Stimulated activated CD8-positive, alpha-beta memory T cell treated with anti-CD3 and anti-CD28 coated beads, Interleukin-15, amount 100 ng/mL, for 1 hour (primary cell): ENCODE results near the gene ALPI.

Experiments used
- DNase-seq: peaks from one replicate; pipeline ENCODE4 v3.0.0-alpha.2; 2020; ENCODE audit warnings: low read depth

ALPI gene

DNA sequence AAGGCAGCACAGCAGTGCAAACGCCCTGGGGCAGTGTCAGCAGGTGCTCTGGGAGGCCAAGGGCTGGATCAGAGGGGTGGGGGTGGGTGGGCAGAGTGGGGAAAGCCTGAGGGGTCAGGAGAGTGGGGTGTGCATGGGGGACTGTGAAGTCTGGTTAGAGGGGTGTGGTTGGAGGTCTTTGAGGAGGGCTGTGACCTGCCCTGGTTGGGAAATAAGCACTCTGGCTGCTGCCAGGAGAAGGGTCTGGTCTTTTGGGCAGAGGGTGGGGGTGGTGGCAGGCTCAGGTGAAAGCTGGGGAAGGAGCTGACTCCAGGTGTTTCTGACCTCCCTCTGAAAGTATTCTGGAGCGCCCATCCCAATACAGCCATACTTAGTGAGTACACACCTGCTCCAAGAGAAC is 4.2 kb downstream of the ALPI start:
- no peak for DNase-seq

DNA sequence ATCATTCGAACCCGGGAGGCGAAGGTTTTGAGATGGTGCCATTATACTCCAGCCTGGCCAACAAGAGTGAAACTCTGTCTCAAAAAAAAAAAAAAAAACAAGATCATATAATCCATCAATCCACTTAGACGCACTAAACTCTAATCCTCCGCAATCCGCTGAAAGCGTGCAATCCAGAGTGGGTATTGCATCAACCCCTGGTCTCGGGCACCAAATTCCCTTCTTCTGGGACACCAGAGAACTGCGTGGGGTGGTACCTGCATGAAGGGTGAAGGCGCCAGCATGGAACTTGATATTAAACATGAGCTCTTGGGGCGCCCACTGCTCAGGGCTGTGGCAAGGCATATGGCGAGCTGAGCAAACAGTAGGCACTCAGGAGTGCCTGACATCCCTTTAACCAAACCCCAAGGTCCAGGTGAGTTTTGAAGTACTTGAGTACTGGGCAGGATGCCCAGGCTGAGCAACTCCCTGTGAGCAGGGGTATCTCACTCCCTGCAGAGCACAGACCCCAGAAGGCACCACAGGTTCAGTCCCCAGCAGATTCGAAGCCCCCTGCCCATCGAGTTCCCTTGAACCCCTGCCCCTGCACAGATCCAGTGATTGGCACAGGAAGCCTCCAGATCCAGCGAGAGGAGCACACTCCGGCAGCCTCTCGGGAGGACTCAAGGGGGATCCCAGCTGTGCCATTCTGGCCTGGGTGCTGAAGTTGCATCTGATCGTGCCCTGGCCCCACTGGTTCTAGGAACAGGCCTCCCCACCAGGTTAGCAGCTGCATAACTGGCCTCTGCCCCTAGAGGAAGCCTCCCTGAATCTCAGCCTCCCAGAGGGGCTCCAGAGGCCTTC is 8.0 kb downstream of the ALPI start:
- no peak for DNase-seq

DNA sequence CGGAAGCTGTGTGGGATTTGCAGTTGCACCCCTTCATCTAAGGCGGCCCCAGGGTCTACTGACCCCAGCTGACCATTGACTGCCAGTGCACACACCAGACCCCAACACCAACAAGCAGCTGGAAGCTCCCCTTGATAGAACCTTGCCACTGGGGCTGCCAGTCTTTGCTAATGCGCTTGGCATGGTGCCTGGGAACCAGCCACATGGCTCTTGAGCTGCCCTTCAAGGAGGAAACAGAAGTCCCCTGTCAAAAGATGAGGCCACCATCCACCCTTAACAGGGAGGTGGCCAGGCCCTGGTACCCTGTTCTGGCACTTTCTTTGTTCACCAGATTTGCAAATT is 8.6 kb downstream of the ALPI start:
- no peak for DNase-seq

DNA sequence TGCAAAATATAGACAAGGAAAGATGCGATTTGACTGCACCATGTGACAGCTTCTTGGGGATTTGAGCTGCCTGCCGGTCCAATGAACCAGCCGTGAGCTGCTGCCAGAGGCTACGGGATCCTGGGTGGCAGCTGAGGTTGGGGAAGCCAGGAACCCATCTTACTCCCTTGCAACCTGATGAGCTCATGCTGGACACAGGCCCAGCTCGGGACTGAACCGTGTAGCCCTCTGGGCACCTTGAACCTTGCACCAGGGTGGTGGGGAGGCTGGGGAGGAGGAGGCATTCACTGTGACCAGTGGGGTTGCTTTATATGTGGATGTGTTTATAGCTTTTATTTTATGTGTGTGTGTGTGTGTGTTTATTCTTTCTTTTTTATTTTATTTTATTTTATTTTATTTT is 9.1 kb downstream of the ALPI start:
- no peak for DNase-seq

DNA sequence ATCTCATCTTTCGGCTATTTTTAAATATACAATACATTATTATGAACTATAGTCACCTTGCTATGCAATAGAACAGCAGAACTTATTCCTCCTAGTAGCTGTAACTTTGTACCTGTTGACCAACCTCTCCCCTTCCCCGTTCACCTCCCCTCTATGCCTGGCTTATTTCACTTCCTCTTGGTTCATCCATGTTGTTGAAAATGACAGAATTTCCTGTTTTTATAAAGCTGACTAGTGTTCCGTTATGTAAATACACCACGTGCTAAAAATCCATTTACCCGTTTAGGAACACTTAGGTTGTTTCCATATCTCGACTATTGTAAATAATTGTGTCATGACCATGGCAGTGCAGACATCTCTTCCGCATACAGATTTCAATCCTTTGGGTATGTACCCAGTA is 10.3 kb downstream of the ALPI start:
- DNase-seq: no peak

DNA sequence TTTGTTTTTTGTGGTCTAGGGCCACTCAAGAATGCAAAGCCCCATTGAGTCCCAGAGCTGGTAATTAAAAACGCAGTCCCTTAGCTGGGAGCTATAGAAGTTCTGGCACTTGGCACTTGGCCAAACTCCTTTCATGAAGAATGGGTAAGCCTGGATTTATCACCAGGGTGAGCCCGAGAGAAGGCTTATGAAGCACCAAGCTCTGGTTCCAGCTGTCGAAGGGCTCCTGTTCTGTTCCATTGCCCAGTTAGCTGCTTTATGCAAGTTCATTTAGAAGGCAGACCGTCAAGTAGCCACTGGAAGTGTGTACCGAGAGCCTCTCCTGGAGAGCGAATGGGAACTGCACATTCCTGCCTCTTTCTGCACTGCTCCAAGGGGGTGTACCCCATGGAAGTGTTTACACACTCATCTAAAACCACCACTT is 17.5 kb downstream of the ALPI start:
- DNase-seq: no peak

DNA sequence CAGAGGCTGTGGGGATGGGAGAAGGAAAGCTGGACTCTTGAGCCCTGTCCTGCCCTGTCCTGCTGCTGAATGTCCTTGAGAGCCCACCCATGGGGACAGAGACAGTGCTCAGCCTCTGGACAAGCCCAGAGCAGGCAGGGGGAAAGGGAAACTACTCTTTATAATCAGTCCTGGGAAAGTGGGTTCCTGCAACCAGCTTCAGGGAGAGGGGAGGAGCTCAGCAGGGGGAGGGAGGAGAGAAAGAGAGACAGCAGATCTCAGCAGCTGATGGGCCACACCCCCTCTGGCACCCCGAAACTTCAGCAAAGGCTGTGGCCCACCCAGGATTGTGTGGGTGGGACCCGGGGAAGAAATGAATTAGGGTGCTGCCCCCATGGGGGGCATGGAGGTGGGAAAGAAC is 20.1 kb downstream of the ALPI start:
- no peak for DNase-seq

DNA sequence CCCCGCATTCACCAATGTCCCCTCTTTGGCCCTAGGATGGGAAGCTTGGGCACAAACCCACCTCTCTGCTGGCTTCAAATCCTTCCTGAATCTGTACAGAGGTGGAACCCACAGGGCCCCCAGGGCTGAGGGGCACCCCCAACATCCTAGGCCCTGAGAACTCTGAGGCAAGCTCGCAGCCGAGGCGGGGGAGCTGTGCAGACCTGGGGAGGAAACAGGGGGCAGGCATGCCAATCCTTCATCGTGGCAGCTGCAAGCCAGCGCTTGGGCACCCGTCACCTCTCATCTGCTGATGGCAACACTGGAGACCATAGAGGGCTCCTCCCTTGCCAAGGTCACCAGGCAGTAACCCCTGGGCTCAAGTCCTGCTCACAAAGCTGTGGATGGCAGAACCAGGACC is 20.8 kb downstream of the ALPI start:
- no peak for DNase-seq

DNA sequence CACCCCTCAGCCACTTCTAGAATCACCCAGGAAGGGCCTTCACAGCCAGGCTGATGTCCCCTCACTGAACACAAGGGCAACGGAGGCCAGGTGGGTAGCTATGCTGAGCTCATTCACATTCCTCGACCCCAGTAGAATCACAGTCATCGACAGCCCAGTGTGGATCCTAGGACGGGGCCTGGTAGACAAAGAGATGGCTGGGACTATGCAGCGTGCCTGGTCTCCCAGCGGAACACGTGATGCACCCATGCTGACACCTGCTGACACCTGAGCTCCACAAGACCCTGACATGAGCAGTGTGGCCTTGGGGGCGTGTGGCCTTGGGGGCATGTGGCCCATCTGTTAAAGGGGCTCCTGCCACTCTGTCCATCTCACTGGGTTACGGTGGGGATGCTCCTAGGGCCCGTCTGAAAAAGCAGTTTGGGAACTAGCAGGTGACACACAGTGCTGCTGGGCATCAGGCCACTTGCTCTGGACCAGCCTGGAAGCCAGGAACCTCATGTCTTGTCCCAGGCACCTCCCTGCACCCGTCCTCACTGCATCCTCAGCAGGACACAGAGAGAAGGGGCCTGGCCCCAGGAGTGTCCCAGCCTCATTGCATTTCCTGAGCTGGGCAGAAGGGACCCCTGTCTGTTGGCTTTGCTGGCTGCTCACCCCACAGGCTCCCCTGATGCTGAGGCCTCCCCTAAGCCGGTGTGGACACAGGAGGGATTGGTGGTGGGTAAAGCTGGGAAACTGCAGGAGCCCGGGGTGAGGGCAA is 22.0 kb downstream of the ALPI start:
- no peak for DNase-seq

DNA sequence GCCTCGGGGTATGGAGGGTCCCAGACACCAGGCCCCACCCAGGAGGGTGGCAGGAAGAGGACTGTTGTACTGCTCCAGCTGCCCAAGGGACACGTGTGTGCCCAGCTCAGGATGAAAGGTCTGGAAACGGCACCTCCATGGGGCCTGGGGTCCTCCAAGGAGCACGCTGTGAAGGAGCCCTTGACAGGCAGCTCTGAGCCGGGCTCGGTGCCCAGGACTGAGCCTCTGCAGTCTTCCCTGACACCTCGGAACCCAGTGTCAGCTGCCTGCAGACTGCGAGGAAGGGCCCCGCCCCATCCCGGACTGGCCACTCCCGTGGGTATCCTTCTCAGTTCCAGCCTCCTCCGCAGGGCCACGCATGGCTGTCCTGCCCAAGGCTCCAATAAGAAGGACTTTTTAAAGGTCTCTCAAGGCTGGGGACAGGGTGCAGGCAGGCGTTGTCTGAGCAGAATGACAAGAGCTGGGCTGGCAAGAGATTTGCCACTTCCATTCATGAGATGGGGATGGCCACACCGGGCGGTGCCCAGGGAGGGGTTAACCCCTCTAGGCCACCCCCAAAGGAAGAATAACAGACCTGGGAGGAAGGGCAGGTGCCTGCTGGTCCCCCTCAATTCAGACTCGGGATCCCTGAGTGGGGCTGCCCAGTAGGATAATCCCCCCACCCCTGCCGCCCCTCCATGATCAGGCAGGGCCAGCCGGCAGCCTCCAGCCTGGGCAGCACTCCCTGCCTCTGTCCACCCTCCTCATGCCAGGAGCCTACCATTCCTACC is 22.8 kb downstream of the ALPI start:
- no peak for DNase-seq

DNA sequence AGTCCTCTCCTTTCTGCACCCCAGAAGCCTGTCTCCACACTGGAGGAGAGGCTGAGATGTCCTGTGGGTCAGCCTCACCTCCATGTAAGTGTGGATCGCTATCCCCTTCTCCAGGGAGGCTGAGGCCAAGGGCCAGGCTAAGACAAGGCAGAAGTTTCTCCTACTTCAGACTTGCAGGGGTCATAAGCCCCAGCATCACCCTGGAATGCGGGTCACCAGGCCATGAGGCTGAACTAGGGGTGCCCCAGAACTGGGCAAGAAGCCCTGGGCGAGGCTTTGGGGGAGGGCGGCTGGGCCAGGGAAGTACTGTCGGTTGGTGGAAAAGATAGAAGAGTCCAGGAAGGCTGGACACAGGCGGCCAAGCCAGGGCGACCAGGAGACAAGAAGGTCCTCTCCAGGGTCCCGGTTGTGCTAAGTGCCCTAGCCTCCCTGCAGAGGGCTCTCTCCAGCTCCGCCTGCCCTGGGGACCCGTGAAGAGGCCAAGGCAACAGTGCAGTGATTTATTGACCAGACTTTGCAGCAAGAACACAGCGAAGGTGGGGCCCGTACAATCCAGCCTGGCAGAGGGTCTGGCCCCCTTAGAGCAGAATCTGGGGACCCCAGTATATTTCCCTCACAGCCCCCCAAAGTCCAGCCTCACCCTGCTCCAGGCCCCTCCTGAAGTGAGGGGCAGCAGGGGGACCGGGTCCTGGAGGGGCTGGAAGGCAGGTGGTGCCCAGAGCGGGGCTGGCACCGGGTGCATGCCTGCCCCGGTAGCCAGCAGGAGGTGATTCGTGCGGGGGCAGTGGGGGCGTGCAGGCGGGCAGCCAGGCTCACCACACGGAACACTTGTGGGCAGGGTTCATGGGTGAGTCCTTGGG is 23.6 kb downstream of the ALPI start:
- DNase-seq: no peak

DNA sequence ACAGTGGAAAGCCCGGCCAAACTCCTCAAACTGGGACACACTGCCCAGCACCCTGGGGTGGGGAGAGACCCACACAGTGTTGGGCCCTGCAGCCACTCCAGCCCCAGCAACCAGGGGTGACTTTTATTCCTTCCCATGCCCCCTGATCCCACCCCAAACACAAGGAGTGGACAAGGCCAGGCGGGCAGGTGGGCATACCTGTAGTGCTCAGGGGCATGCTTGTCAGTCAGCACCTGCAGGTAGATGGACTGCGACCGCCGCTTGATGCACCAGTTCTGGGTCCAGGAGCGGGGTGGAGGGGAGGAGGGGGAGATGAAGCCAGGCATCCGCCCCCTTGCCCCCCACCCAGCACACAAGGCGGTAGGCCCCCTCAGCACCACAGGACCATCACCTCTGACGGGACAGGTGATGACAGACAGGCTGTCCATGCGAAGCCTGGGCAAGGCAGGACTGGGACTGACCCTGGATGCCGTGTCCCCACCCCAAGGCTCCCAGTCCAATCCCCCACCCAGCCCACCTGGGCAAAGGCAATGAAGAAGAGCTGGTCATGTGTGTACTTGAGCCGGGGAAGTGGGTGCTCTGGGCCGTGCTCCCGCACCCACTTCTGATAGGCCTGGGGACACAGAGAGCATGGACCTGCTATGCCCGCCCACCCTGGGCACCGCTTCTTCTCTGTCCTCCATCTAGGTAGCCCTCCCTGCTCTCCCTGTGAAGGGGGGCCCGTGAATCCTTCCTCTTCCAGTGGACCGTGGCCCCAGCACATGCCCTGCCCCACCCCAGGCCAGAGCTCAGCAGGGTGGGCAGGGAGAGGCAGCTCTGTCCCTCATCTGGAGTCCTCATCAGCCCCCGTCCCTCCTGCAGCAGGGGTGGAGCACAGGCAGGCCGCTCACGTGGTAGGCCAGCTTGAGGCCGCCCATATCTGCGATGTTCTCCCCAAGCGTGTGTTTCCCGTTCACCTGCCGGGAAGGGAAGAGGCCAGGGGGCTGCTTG is 24.5 kb downstream of the ALPI start:
- DNase-seq: no peak

DNA sequence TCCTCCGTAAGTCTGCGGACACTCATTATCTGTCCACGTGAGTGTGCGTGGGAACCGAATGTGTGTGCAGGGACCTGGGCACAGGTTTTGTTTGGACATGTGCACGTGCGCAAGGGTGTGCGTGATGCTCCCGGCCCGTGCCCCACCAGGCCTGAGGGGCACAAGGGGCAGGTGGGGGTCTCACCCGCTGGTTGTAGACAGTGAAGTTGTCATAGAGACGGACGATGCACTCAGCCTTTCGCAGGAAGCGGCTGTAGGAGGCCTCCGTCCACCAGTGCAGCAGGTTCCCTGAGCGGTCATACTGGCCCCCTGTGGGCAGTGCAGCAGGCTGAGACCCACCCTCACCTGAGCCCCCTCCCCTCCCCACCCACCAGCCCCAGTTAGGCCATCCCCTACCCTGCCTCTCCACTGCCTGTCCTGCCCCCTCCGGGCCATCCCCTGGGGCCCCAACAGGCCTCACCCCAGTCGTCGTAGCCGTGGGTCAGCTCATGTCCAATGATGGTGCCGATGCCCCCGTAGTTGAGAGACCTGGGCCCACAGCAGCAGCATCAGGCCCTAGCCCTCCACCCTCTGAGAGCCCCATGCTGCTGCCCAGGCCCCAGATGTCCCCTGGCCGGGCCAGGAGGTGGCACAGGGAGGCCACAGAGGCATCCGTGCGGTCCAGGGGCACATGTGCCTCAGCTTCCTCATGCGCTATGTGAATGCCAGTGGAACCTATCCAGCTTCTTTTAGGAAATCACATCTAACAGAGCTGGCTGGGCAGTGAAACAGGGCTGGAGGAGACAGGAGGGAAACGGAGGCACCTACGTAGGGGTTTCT is 25.6 kb downstream of the ALPI start:
- DNase-seq: no peak

DNA sequence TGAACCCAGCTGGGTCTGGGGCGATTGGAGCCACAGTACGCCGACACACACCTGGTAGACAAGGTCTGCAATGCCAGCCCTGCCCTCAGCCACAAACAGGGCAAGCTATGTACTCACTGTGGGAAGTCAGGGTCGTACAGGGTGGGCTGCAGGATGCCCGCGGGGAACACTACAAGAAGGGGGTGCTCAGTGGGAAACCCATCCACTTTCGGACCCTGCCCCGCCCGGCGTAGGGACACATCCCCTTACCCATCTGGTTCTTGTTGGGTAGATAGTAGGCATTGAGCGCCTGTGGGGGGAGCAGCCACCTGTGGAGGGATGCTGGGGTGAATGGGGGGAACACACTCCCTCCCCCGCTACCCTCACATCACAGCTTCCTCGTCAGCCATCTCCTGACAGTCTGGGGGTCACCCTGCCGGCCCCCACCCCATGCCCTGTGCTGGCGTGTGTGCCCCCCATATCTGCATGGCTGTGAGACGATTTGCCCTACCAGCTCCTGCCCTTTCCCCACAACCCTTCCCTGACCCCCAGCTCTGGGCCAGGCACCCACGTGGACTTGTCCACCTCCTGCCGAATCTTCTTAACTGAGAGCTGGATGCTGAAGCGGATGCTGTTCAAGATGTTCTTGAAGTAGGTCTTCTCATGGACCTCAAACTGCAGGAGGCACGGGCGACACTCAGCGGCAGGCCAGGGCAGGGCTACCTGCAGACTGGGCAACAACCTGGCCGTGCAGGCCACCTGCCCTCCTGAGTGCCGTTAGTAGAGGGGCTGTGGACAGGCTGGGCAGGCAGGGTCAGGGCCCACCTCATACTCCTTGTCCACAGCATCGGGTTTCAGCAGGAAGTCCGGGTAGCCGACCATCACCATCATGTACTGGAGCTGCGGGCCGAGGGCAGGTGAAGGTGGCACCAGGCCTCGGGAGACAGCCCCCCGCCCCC is 26.6 kb downstream of the ALPI start:
- no peak for DNase-seq

DNA sequence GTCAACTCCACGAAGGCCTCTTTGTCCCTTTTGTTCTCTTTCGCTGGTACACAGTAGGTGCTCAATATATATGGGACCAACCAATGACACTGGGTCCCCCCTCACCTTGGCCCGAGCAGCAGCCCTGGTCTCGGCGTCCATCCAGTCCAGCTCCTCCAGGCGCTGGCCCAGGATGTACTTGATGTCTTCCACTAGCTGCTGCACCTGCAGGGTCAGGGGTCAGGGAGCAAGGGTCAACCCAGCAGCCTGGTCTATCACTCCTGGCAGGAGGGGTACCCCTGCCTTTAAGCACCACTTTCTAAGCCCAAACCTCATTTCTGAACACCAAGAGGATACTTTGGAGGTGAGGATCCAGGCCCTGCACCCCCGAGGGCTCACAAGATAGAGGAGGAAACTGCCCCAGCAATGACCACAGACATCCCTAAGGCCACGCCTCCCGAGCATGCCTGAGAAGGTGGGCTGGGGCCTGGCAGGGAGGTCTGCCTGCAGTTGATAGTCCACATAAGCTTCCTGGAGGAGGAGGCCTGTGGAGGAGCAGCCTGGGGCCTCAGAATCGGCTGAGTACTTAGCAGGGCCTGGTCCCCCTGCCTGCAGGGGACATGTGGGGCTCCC is 27.5 kb downstream of the ALPI start:
- DNase-seq: no peak

DNA sequence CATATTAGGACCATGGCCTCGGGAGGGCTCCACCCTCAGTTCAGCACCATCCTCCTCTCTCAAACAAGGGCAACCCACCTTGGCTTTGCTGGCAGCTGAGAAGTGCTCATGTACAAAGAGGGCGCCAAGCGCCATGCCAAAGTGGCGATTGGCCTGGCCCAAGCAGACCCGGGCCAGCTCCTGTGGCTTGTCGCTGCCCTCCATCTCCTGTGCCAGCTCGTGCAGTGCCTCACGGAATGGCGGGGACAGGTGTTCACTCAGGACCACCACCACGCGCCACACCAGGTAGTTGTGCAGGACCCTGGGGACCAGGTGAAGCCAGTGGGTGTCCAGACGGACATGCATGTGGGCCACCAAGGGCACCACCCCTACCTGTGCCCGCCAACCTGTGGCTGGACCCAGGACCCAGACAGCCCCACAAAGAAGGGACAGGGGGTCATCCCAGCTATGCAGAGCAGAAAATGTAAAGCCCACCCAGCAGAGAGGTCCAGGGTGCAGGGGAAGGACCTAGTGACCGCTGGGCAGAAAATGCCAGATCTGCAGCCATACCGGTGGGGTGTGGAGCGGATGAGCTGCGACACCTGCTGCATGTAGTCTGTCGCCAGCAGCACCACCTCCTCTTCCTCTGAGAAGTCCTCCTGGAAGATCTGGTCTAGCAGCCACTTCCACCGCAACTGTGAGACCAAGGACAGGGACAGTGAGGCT is 28.1 kb downstream of the ALPI start:
- no peak for DNase-seq

DNA sequence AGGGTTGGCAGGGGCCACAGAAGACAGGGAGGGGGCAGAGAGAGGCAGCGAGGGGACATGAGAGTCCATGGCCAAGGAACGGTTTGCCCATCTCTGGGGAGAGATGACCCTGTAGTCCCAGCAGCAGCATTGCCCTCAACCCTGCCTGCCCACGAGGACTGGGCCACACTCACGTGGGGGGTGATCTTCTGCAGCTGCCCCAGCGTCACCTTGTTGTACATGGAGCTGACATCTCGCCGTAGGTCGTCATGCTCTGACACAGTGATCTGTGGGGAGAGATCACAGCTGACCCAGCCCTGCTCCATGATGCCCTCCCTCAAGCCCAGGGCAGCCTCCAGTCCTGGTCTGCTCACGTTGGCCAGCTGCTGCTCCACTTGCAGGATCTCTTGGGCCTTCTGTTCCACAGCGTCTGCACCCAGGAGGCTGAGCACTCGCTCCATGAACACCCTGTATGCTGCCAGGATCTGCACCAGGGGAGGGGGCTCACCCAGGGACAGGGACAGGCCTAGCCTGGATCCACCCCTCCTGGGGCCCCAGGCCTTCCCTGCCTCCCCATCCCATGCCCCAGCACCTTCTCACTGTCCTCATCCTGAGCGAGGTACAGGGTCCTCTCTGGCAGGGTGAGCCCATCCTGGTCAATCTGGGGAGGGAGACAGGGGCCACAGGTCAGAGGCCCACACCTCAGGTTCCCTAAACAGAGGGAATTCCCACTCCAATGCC is 28.8 kb downstream of the ALPI start:
- no peak for DNase-seq
